ENCODE results near the gene SUGCT. TPM values are rescaled to one million over a fixed set of nuclear protein-coding genes. Genes with fewer than 3 reads are reported as not detected.

Gene SUGCT
- total RNA-seq, result 1.7 and 5.0 TPM in 2 replicates

GRCh38 chr7:40134428-40135316, at the start of gene SUGCT, which contains the start of gene MPLKIP:
Gene SUGCT, plus strand, starts transcription at chr7:40135005.
Gene MPLKIP, minus strand, starts transcription at chr7:40134622. Its CDS starts 55 bp downstream, at chr7:40134567.

Other genes with a start within 250 kb of the SUGCT start
- gene CDK13, start 184.7 kb upstream of the SUGCT start, total RNA-seq, result 18.7 and 27.8 TPM in 2 replicates
- gene MPLKIP, start 383 bp upstream of the SUGCT start, total RNA-seq, result 57.2 and 83.9 TPM in 2 replicates

All from myometrial cell (primary cell).